Suprapubic skin (tissue), 4 donors: ENCODE results near the gene WDR86. TPM values are rescaled to one million over a fixed set of nuclear protein-coding genes. Genes with fewer than 3 reads are reported as not detected.

Source experiments
- DNase-seq, 2 donors: peaks; one replicate each; pipeline ENCODE4 v3.0.0-alpha.2; 2019; ENCODE audit warnings: low spot score in 2 of 2
- H3K27ac ChIP-seq: fragments of 200-600 bp; sonication (generic); one replicate; pipeline ENCODE4 v1.5.1; 2019
- H3K27me3 ChIP-seq: fragments of 200-600 bp; sonication (generic); one replicate; pipeline ENCODE4 v1.5.1; 2019
- H3K36me3 ChIP-seq: fragments of 200-600 bp; sonication (generic); one replicate; pipeline ENCODE4 v1.5.1; 2019
- H3K4me1 ChIP-seq: fragments of 200-600 bp; sonication (generic); one replicate; pipeline ENCODE4 v1.5.1; 2019
- H3K4me3 ChIP-seq: fragments of 200-600 bp; sonication (generic); one replicate; pipeline ENCODE4 v1.5.1; 2019; ENCODE audit warnings: mild to moderate bottlenecking
- H3K9me3 ChIP-seq: fragments of 200-600 bp; sonication (generic); one replicate; pipeline ENCODE4 v1.5.1; 2019
- EP300 ChIP-seq: sonication (generic); formaldehyde crosslinking; IDR thresholded peaks from one replicate; pipeline ENCODE4 v1.6.1; 2017; ENCODE audit warnings: antibody characterized with exemption
- POLR2A ChIP-seq, 2 donors: fragments of 450-650 bp; IDR thresholded peaks; one replicate each; pipeline ENCODE4 v1.6.1; 2017; ENCODE audit warnings: antibody characterized with exemption in 2 of 2, mild to moderate bottlenecking in 2 of 2, moderate library complexity in 2 of 2
- POLR2AphosphoS5 ChIP-seq, 3 donors: sonication (generic); formaldehyde crosslinking; IDR thresholded peaks; one replicate each; pipeline ENCODE4 v1.6.1; 2017; ENCODE audit warnings: antibody characterized with exemption in 3 of 3
- WGBS: methylation state at CpG from one replicate; pipeline ENCODE4 v1.1.5; 2018; 5-methylcytosine and 5-hydroxymethylcytosine counted together
- total RNA-seq, 4 donors: library from RNA; depleted of rRNA; stranded (reverse); fragments of >200 nt; gene quantifications; one replicate each; pipeline ENCODE4 v1.1.0, GENCODE V29; 2016
- TF ChIP-seq, protein P1 (sequence below), 2 donors: fragments of 200-600 bp in 1 of 2; fragments of 450-650 bp in 1 of 2; sonication (generic) in 1 of 2; IDR thresholded peaks; one replicate each; pipeline ENCODE4 v1.5.1; 2016 to 2019; ENCODE audit warnings: antibody characterized with exemption in 2 of 2, mild to moderate bottlenecking in 1 of 2, moderate library complexity in 1 of 2

The WDR86 gene
- total RNA-seq, 4 donors from 2014 or later = 0.81 to 2.8 (median 1.4) TPM; not detected in 1

DNA sequence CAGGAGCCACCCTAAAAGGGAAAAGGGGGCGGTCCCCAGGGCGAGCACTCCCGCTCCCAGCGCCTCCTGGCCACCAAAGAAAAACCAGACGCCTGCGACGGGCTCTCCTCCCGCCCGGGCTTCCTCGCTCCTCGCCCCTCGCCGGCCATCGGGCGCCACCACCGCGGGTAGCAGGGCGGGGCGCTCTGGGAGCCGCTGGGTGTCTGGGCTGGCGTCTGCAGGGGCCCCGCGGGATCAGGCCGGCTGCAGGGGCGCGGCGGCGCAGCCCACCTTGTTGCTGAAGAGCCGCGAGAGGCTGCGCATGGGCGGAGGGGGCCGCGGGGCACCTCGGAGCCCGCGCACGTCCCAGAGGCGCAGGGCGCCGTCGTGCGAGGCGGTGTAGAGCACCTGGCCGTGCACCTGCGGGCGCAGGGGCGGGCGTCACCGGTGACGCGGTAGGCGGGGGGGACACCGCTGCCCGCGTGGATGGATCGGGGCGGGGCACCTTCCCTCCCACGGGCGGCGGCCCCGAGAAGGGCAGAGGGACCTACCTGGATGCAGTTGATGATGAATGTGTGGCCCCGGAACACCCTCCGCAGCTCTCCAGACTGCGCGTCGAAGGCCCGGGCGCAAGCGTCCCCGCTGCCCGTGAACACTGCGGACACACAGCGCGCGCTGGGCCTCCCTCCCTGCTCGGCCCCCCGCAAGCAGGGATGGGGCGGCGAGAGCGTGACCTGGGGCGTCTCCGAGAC lies 28.3 kb downstream of the WDR86 start:
- peak overlapping the region; percentile 29 for H3K4me3 ChIP-seq

DNA sequence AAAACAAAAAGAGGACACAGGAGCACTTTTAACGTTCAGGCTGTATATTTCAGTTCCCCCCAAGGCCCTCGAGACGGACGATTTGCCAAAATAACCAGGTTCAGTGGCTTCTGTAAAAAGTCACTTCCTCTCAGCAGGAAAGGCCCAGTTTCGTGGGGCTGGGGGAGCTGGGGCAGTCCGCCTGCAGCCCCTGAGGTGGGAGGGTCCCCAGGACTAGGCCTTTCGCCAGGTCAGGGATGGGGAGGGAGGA lies 28.8 kb downstream of the WDR86 start:
- Histone ChIP-seq H3K4me1 (peaks cover 12% of the 10 kb centered on the region), H3K4me3 (peak overlapping the region; percentile 29), H3K9me3 (no peaks in the 10 kb centered on the region), H3K36me3 (peaks cover 30% of the 10 kb centered on the region), H3K27me3 (peaks cover 16% of the 10 kb centered on the region), H3K27ac (no peak overlapping the region)
- WGBS = 33% methylated on average over 6 of the region's 7 CpGs
- DNase-seq = no peak
- TF ChIP-seq POLR2AphosphoS5 (IDR thresholded peaks at IDR 0.05) = no peak
- TF ChIP-seq, protein P1, sequence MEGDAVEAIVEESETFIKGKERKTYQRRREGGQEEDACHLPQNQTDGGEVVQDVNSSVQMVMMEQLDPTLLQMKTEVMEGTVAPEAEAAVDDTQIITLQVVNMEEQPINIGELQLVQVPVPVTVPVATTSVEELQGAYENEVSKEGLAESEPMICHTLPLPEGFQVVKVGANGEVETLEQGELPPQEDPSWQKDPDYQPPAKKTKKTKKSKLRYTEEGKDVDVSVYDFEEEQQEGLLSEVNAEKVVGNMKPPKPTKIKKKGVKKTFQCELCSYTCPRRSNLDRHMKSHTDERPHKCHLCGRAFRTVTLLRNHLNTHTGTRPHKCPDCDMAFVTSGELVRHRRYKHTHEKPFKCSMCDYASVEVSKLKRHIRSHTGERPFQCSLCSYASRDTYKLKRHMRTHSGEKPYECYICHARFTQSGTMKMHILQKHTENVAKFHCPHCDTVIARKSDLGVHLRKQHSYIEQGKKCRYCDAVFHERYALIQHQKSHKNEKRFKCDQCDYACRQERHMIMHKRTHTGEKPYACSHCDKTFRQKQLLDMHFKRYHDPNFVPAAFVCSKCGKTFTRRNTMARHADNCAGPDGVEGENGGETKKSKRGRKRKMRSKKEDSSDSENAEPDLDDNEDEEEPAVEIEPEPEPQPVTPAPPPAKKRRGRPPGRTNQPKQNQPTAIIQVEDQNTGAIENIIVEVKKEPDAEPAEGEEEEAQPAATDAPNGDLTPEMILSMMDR (IDR thresholded peaks at IDR 0.05) = no peak
- no peak for TF ChIP-seq EP300
- no peak for TF ChIP-seq POLR2A (IDR thresholded peaks at IDR 0.05)

More for the DNA sequence above, 28.3 kb downstream of the WDR86 start:
- H3K36me3 ChIP-seq = peaks cover 25% of the 10 kb centered on the region
- H3K27ac ChIP-seq = no peak overlapping the region
- peak in 1 of 2 donors; percentile 62 for DNase-seq
- 4% methylated on average over 11 of the region's 83 CpGs for WGBS
- H3K27me3 ChIP-seq = peaks cover 16% of the 10 kb centered on the region
- H3K4me1 ChIP-seq = peaks cover 12% of the 10 kb centered on the region
- no peak for TF ChIP-seq EP300
- no peak for TF ChIP-seq POLR2A (IDR thresholded peaks at IDR 0.05)
- no peak for TF ChIP-seq POLR2AphosphoS5 (IDR thresholded peaks at IDR 0.05)
- TF ChIP-seq, protein P1 (IDR thresholded peaks at IDR 0.05) = no peak
- H3K9me3 ChIP-seq = no peaks in the 10 kb centered on the region

DNA sequence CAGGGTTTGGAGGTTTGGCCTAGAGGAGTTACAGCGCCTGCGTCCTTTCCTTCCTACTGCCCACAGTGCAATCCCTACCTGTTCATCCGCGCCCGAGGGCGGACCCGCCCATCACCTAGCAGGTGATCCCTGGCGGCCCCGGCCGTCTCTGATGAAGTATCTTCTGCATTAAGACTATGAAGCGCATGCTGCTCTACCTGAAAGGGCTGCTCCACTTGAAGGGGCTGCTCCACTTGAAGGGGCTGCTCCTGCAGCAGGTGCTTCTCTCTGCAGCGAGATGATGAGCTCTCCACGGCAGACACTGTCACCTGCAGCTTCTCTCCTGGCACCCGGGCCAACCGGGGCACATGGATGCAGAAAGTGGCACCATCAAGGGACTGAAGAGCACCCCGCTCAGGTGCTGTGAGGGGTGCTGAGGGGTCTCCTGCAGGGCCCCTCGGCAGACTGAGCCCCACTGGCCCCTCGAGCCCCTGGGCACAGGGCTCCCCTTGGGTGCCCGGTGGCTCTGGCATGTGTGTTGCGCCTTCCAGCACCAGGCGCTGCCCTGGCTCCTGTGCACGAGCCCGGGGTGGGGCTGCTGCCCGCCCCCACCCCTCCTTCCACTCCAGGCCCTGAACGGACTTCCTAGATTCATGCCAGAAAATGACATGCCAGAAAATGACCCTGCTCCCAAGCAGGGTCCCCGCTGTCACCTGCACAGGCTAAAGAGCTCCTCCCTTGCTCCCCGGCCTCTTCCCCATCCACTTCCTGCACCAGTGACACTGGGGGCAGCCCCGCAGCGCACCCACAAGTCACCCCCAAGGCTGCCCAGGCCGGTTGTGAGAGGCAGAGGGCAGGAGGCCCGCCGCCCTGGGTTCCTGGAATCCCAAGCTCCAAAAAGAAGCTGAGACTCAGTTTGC lies 29.4 kb downstream of the WDR86 start:
- Histone ChIP-seq H3K4me3 (no peak overlapping the region), H3K36me3 (peaks cover 35% of the 10 kb centered on the region), H3K27ac (no peak overlapping the region), H3K27me3 (peaks cover 16% of the 10 kb centered on the region), H3K4me1 (peaks cover 12% of the 10 kb centered on the region), H3K9me3 (no peaks in the 10 kb centered on the region)
- peak in 1 of 2 donors; percentile 59 for DNase-seq
- TF ChIP-seq POLR2A (IDR thresholded peaks at IDR 0.05) (no peak), EP300 (no peak), POLR2AphosphoS5 (IDR thresholded peaks at IDR 0.05) (no peak)
- TF ChIP-seq, protein P1 (IDR thresholded peaks at IDR 0.05) = no peak
- 81% methylated on average over 14 of the region's 32 CpGs for WGBS

DNA sequence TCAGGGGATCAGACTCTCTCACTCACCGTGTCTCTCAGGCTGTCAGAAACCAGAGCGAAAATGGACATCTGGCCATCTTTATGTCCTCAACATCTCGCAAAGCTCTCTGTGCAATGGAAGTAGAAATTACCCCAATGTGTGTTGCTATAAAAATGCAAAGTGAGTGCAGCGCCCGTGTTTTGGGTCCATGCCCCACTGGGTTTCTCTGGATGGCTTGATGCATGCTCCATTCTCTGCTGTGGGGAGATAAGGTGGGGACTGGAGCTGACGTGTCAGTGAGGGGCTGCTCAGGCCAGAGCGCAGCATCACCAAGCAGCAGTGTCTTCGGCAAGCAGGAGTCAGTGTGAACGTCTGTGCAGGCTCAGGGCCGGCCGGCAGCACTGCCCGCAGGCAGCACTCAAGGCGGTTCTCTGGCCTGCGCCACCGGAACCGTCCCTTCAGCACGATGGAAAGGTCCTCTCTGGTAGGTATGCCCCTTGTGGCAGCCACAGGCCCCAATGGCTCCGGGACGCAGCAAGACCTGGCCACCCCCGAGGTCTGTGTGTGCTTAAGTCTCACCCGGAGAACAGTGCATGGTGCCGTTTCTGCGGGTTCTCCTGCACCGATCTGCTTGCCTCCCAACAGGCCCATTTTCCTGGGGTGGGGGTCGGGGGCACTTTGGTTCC lies 30.2 kb downstream of the WDR86 start:
- H3K36me3 ChIP-seq = peaks cover 42% of the 10 kb centered on the region

More for the DNA sequence above, 30.2 kb downstream of the WDR86 start:
- peak in 1 of 2 donors; percentile 60 for DNase-seq
- Histone ChIP-seq H3K4me3 (no peak overlapping the region), H3K27ac (no peak overlapping the region), H3K4me1 (peaks cover 12% of the 10 kb centered on the region), H3K9me3 (no peaks in the 10 kb centered on the region), H3K27me3 (peaks cover 16% of the 10 kb centered on the region)
- 86% methylated on average over 7 of the region's 25 CpGs for WGBS
- TF ChIP-seq POLR2AphosphoS5 (IDR thresholded peaks at IDR 0.05) = no peak
- no peak for TF ChIP-seq EP300
- no peak for TF ChIP-seq POLR2A (IDR thresholded peaks at IDR 0.05)
- TF ChIP-seq, protein P1 (IDR thresholded peaks at IDR 0.05) = no peak
